Activated B cell treated with CpG ODN at 0.5 μM for 24 hours (primary cell): ENCODE results near the gene LRIG2. TPM values are rescaled to one million over a fixed set of nuclear protein-coding genes. Genes with fewer than 3 reads are reported as not detected.
"Not testable (repeated sequence)": the region's sequence is repeated elsewhere in the genome, so short reads cannot be mapped to it uniquely, and the experiment has no call there.

ENCODE experiments used
- ATAC-seq: fragments of 200-7000 bp; cut with Tn5 transposase; one replicate; pipeline ENCODE4 v1.10.0; 2021; ENCODE audit warnings: low read depth, mild to moderate bottlenecking, moderate library complexity
- CTCF ChIA-PET: fragments of 350-600 bp; sonication (Branson Sonifier 250); formaldehyde crosslinking; loops from one replicate; lab custom pipeline; 2021; ENCODE audit warnings: antibody characterized with exemption; lab: Charles Lee
- POLR2A ChIA-PET: fragments of 350-600 bp; sonication (Branson Sonifier 250); formaldehyde crosslinking; loops from one replicate; lab custom pipeline; 2021; ENCODE audit warnings: antibody characterized with exemption; lab: Charles Lee
- DNase-seq: peaks from one replicate; pipeline ENCODE4 v3.0.0; 2022
- H3K27ac Mint-ChIP-seq: one replicate; pipeline ENCODE4 v1.8.0; 2020; ENCODE audit warnings: mixed read lengths
- H3K27me3 Mint-ChIP-seq: one replicate; pipeline ENCODE4 v1.8.0; 2021; ENCODE audit warnings: mixed read lengths
- H3K36me3 Mint-ChIP-seq: one replicate; pipeline ENCODE4 v1.8.0; 2021; ENCODE audit warnings: low read depth, mixed read lengths
- H3K4me1 Mint-ChIP-seq: one replicate; pipeline ENCODE4 v1.8.0; 2021; ENCODE audit warnings: mixed read lengths
- H3K4me3 Mint-ChIP-seq: one replicate; pipeline ENCODE4 v1.8.0; 2020; ENCODE audit warnings: mild to moderate bottlenecking, mixed read lengths
- H3K9me3 Mint-ChIP-seq: one replicate; pipeline ENCODE4 v1.8.0; 2020; ENCODE audit warnings: mixed read lengths
- CTCF ChIP-seq: fragments of 200-600 bp; IDR thresholded peaks from one replicate; pipeline ENCODE4 v1.8.0; 2022; ENCODE audit warnings: antibody characterized with exemption, mild to moderate bottlenecking
- intact Hi-C: fragments of 100-400 bp; cut with micrococcal nuclease; formaldehyde crosslinking; loops from one replicate; pipeline ENCODE4 v1.15.1; 2024
- total RNA-seq: library from RNA; stranded (reverse); gene quantifications from 2 replicates; pipeline ENCODE4 v1.2.3, GENCODE V29; 2022

LRIG2 gene
- total RNA-seq, 1 donor from 2014 or later: 30.7 TPM

- no peaks in the 10 kb centered on the region for H3K36me3 Mint-ChIP-seq
- peaks cover 4% of the 10 kb centered on the region for H3K4me1 Mint-ChIP-seq
- H3K9me3 Mint-ChIP-seq: no peaks in the 10 kb centered on the region
- POLR2A ChIA-PET: no interaction called here
- no peak overlapping the region for H3K27ac Mint-ChIP-seq
- TF ChIP-seq CTCF: no peak
- CTCF ChIA-PET: no interaction called here
- H3K27me3 Mint-ChIP-seq: peaks cover 4% of the 10 kb centered on the region
- DNase-seq (no peak), ATAC-seq (no peak)
- no peak overlapping the region for H3K4me3 Mint-ChIP-seq
- intact Hi-C loops: no loop called here
These were observed 24.9 kb upstream of the LRIG2 start for GRCh38 chr1:113048064-113048463.

GRCh38 chr1:113053344-113054126, 19.5 kb upstream of the LRIG2 start:
- Mint-ChIP-seq H3K27ac (no peak overlapping the region), H3K9me3 (no peaks in the 10 kb centered on the region), H3K36me3 (no peaks in the 10 kb centered on the region), H3K4me1 (peaks cover 18% of the 10 kb centered on the region), H3K27me3 (no peaks in the 10 kb centered on the region), H3K4me3 (no peak overlapping the region)
- POLR2A ChIA-PET: no interaction called here
- no peak for DNase-seq
- CTCF ChIA-PET: interaction anchor here (0.7 kb wide), 1 partner anchor 11 kb away, joined by 4 read pairs; no protein-coding TSS in a partner anchor
- intact Hi-C loops: no loop called here
- TF ChIP-seq CTCF: no peak
- ATAC-seq: no peak

- DNase-seq (no peak), ATAC-seq (no peak)
- Mint-ChIP-seq H3K4me3 (no peak overlapping the region), H3K27ac (no peak overlapping the region), H3K4me1 (peaks cover 21% of the 10 kb centered on the region), H3K36me3 (no peaks in the 10 kb centered on the region), H3K9me3 (no peaks in the 10 kb centered on the region), H3K27me3 (no peaks in the 10 kb centered on the region)
- TF ChIP-seq CTCF: no peak
- ChIA-PET POLR2A (no interaction called here), CTCF (no interaction called here)
- intact Hi-C loops: no loop called here
These were observed 17.4 kb upstream of the LRIG2 start for GRCh38 chr1:113055570-113055969.

- ChIA-PET POLR2A (interaction anchor here (1.1 to 1.4 kb wide), 2 partner anchors 16 to 101 kb away, joined by 3 to 4 read pairs; partner anchors contain the start of genes LRIG2 and SLC16A1), CTCF (interaction anchor here (1.2 to 1.6 kb wide), 3 partner anchors 14 to 1226 kb away, joined by 3 to 9 read pairs (median 4); partner anchors contain the start of gene LRIG2)
- no peak for TF ChIP-seq CTCF
- Mint-ChIP-seq H3K4me1 (peaks cover 21% of the 10 kb centered on the region), H3K4me3 (peak overlapping the region; percentile 50), H3K27me3 (no peaks in the 10 kb centered on the region), H3K9me3 (no peaks in the 10 kb centered on the region), H3K27ac (peak overlapping the region; percentile 35), H3K36me3 (no peaks in the 10 kb centered on the region)
- intact Hi-C loops: no loop called here
- DNase-seq (no peak), ATAC-seq (no peak)
These were observed 16.0 kb upstream of the LRIG2 start for GRCh38 chr1:113057006-113057405.

- CTCF ChIA-PET: interaction anchor here (2.1 kb wide), 1 partner anchor 14 kb away, joined by 9 read pairs; the partner anchor contains the start of gene LRIG2
- Mint-ChIP-seq H3K27ac (no peak overlapping the region), H3K9me3 (no peaks in the 10 kb centered on the region), H3K27me3 (no peaks in the 10 kb centered on the region), H3K36me3 (no peaks in the 10 kb centered on the region), H3K4me1 (peaks cover 21% of the 10 kb centered on the region), H3K4me3 (no peak overlapping the region)
- no peak for TF ChIP-seq CTCF
- ATAC-seq (no peak), DNase-seq (no peak)
- intact Hi-C loops: no loop called here
- POLR2A ChIA-PET: no interaction called here
These were observed 13.9 kb upstream of the LRIG2 start for GRCh38 chr1:113058941-113059706.

- intact Hi-C loops, CTCF ChIA-PET, DNase-seq, ATAC-seq, H3K36me3 Mint-ChIP-seq, H3K4me3 Mint-ChIP-seq, H3K4me1 Mint-ChIP-seq, H3K27me3 Mint-ChIP-seq, H3K9me3 Mint-ChIP-seq, POLR2A ChIA-PET, H3K27ac Mint-ChIP-seq: not testable (repeated sequence)
These were observed 9.5 kb upstream of the LRIG2 start for GRCh38 chr1:113063456-113063855.
